ENCODE measurements around the gene DOHH. TPM values are rescaled to one million over a fixed set of nuclear protein-coding genes. Genes with fewer than 3 reads are reported as not detected.

The DOHH gene
- total RNA-seq, 1 experiment from 2014 or later, result 51.4 TPM

- peak; percentile 7 for DNase-seq
- Histone ChIP-seq H3K27me3 (ENCODE audit: low read length) (no peaks in the 10 kb centered on the region), H3K27ac (ENCODE audit: low read length) (peak overlapping the region; percentile 29; the same call in 1 of the 2 replicates), H2AFZ (ENCODE audit: low read length) (peak overlapping the region; percentile 50; the same call in 1 of the 2 replicates), H3F3A (ENCODE audit: low read length, unreplicated experiment) (no peaks in the 10 kb centered on the region), H3K9me2 (replicated peaks; ENCODE audit: low read length) (no peaks in the 10 kb centered on the region), H3K4me3 (ENCODE audit: low read length) (peak overlapping the region; percentile 91), H3K9me3 (ENCODE audit: low read length) (no peaks in the 10 kb centered on the region), H3K36me3 (ENCODE audit: low read depth, low read length) (no peaks in the 10 kb centered on the region; the same call in 1 of the 2 replicates), H3K9ac (ENCODE audit: low read length) (peak overlapping the region; percentile 92), H4K20me1 (ENCODE audit: low read length) (0 out of 2 replicates have a peak, but pooled peaks cover 14% of the 10 kb centered on the region), H3K79me2 (ENCODE audit: low read length) (peaks cover 55% of the 10 kb centered on the region), H3K4me1 (ENCODE audit: insufficient read depth, low read length) (peaks cover 26% of the 10 kb centered on the region), H3K4me2 (ENCODE audit: low read length) (peak overlapping the region; percentile 81)
- TF ChIP-seq CTCF (conservative IDR thresholded peaks at IDR 0.05; ENCODE audit: low read depth, low read length), result no peak
- ChIA-PET CTCF (no interaction called here), POLR2A (ENCODE audit: unreplicated experiment) (no interaction called here)
- intact Hi-C loops (cut with micrococcal nuclease), result no loop called here
- no TSS peak for BruUV-seq (replicated peaks)
- ATAC-seq, result no peak
Measured at GRCh38 chr19:3506384-3507340, 6.2 kb upstream of the DOHH start.

- peaks cover 26% of the 10 kb centered on the region for H3K4me1 ChIP-seq (ENCODE audit: insufficient read depth, low read length)
- peak within 1 kb of the TSS; percentile 64 for H3K27ac ChIP-seq (ENCODE audit: low read length)
- H4K20me1 ChIP-seq (ENCODE audit: low read length), result 0 out of 2 replicates have a peak, but pooled peaks cover 9% of the 10 kb centered on the region
- ATAC-seq (peak; percentile 87), DNase-seq (peak; percentile 96)
- H3K4me3 ChIP-seq (ENCODE audit: low read length), result peak within 1 kb of the TSS; percentile 91
- ChIA-PET POLR2A (ENCODE audit: unreplicated experiment) (no interaction called here), CTCF (no interaction called here)
- H2AFZ ChIP-seq (ENCODE audit: low read length), result peak within 1 kb of the TSS; percentile 76
- no peaks in the 10 kb centered on the region for H3K9me2 ChIP-seq (replicated peaks; ENCODE audit: low read length)
- no peak for TF ChIP-seq EZH2phosphoT487 (IDR thresholded peaks at IDR 0.05; ENCODE audit: borderline replicate concordance, low read length)
- no peak for TF ChIP-seq CTCF (conservative IDR thresholded peaks at IDR 0.05; ENCODE audit: low read depth, low read length)
- TF ChIP-seq EZH2 (IDR thresholded peaks at IDR 0.05; ENCODE audit: low read length, unreplicated experiment), result no peak
- H3K4me2 ChIP-seq (ENCODE audit: low read length), result peak within 1 kb of the TSS; percentile 81
- no peaks in the 10 kb centered on the region for H3F3A ChIP-seq (ENCODE audit: low read length, unreplicated experiment)
- no peaks in the 10 kb centered on the region; the same call in 1 of the 2 replicates for H3K36me3 ChIP-seq (ENCODE audit: low read depth, low read length)
- H3K27me3 ChIP-seq (ENCODE audit: low read length), result no peaks in the 10 kb centered on the region
- intact Hi-C loops (cut with micrococcal nuclease), result no loop called here
- no peaks in the 10 kb centered on the region for H3K9me3 ChIP-seq (ENCODE audit: low read length)
- H3K9ac ChIP-seq (ENCODE audit: low read length), result peak within 1 kb of the TSS; percentile 92
- BruUV-seq (replicated peaks), result TSS peak; percentile 96
- peaks cover 46% of the 10 kb centered on the region for H3K79me2 ChIP-seq (ENCODE audit: low read length)
Measured at GRCh38 chr19:3505598-3506383, 5.3 kb upstream of the DOHH start, which contains the start of gene FZR1. FZR1 (plus strand) TSS chr19:3506311; CDS start chr19:3522990, 16,679 bp downstream.

Data from PC-3 (cell line).